ENCODE data around the gene FUZ. TPM values are rescaled to one million over a fixed set of nuclear protein-coding genes. Genes with fewer than 3 reads are reported as not detected.

The FUZ gene
- polyA plus RNA-seq (ENCODE audit: insufficient read length in 12 of 12), result 10 to 100 TPM in 11 of 12 donors, not detected in 1; 11.8 to 41.9 (median 16.0) TPM
- long read RNA-seq, donor 1, partial matches to known transcripts, result 0 of 4 reads
- long read RNA-seq, donor 1, other reads (novel, unspliced or antisense), result 0 of 4 reads
- long read RNA-seq, donor 2, transcript FUZ-201 (11 exons, 1,675 nt), result major isoform, 5 of 6 reads
- long read RNA-seq, donor 2, partial matches to known transcripts, result 0 of 6 reads
- long read RNA-seq, donor 2, other reads (novel, unspliced or antisense), result 0 of 6 reads
- long read RNA-seq, donor 3, partial matches to known transcripts, result 0 of 1 reads
- long read RNA-seq, donor 3, other reads (novel, unspliced or antisense), result 0 of 1 reads
- long read RNA-seq, donor 4, partial matches to known transcripts, result 0 of 2 reads
- long read RNA-seq, donor 4, other reads (novel, unspliced or antisense), result 0 of 2 reads
- long read RNA-seq, donor 5, partial matches to known transcripts, result 0 of 5 reads
- long read RNA-seq, donor 5, other reads (novel, unspliced or antisense), result 0 of 5 reads
- long read RNA-seq, donor 6, partial matches to known transcripts, result 0 of 2 reads
- long read RNA-seq, donor 6, other reads (novel, unspliced or antisense), result 0 of 2 reads
- long read RNA-seq, donor 7, partial matches to known transcripts, result 0 of 2 reads
- long read RNA-seq, donor 7, other reads (novel, unspliced or antisense), result 0 of 2 reads
- long read RNA-seq, donor 8, partial matches to known transcripts, result 314 of 335 reads
- long read RNA-seq, donor 8, other reads (novel, unspliced or antisense), result 17 of 335 reads
- long read RNA-seq, donor 9, partial matches to known transcripts, result 0 of 2 reads
- long read RNA-seq, donor 9, other reads (novel, unspliced or antisense), result 0 of 2 reads
- long read RNA-seq, donor 10, partial matches to known transcripts, result 0 of 4 reads
- long read RNA-seq, donor 10, other reads (novel, unspliced or antisense), result 0 of 4 reads
- long read RNA-seq, donor 11, transcript FUZ-201 (11 exons, 1,675 nt), result major isoform, 6 of 8 reads
- long read RNA-seq, donor 11, partial matches to known transcripts, result 0 of 8 reads
- long read RNA-seq, donor 11, other reads (novel, unspliced or antisense), result 0 of 8 reads

GRCh38 chr19:49812997-49813861 lies at the start of gene FUZ:
Gene FUZ, minus strand, starts transcription at chr19:49813292. Its CDS starts 186 bp downstream, at chr19:49813106.
- DNase-seq, result peak; percentile 98

GRCh38 chr19:49862391-49863253 lies 49.5 kb upstream of the FUZ start:
- no peak for DNase-seq

- DNase-seq, result no peak
Measured at GRCh38 chr19:49861541-49862378, 48.7 kb upstream of the FUZ start.

- DNase-seq, result no peak
Measured at GRCh38 chr19:49861107-49861506, 48.0 kb upstream of the FUZ start.

GRCh38 chr19:49860336-49861102 lies 47.4 kb upstream of the FUZ start:
- DNase-seq, result no peak

- no peak for DNase-seq
Measured at GRCh38 chr19:49859682-49860335, 46.7 kb upstream of the FUZ start.

GRCh38 chr19:49858088-49858985 lies 45.2 kb upstream of the FUZ start:
- DNase-seq, result no peak

GRCh38 chr19:49857838-49858087 lies 44.7 kb upstream of the FUZ start:
- no peak for DNase-seq

- DNase-seq, result no peak
Measured at GRCh38 chr19:49857061-49857837, 44.2 kb upstream of the FUZ start.

- DNase-seq, result no peak
Measured at GRCh38 chr19:49856574-49857021, 43.5 kb upstream of the FUZ start.

- DNase-seq, result no peak
Measured at GRCh38 chr19:49855676-49856573, 42.8 kb upstream of the FUZ start.

- no peak for DNase-seq
Measured at GRCh38 chr19:49855277-49855675, 42.2 kb upstream of the FUZ start.

GRCh38 chr19:49854378-49855263 lies 41.5 kb upstream of the FUZ start:
- no peak for DNase-seq

GRCh38 chr19:49853852-49854377 lies 40.8 kb upstream of the FUZ start:
- no peak for DNase-seq
